ENCODE results near the gene ZNF407. TPM values are rescaled to one million over a fixed set of nuclear protein-coding genes. Genes with fewer than 3 reads are reported as not detected.

Gene ZNF407
- total RNA-seq, 1 experiment from 2014 or later = 15.9 TPM

- TF ChIP-seq CTCF (conservative IDR thresholded peaks at IDR 0.05; ENCODE audit: low read depth, low read length) (no peak), EZH2 (IDR thresholded peaks at IDR 0.05; ENCODE audit: borderline replicate concordance, low read depth, low read length, poor library complexity, severe bottlenecking) (no peak)
- H3K27ac ChIP-seq (ENCODE audit: low read depth, low read length, poor library complexity, severe bottlenecking) = no peak overlapping the region
- H3K4me3 ChIP-seq (ENCODE audit: low read depth, low read length, poor library complexity, severe bottlenecking) = no peak overlapping the region
- no peaks in the 10 kb centered on the region for H3K27me3 ChIP-seq (replicated peaks; ENCODE audit: insufficient read depth, low read depth, low read length, poor library complexity)
- CTCF ChIA-PET = no interaction called here
- intact Hi-C loops (cut with micrococcal nuclease; ENCODE audit: unreplicated experiment) = loop anchor here (5.0 kb wide), 1 partner anchor 386 kb away; no protein-coding TSS in a partner anchor
- no peaks in the 10 kb centered on the region for H3K9me3 ChIP-seq (ENCODE audit: low read depth, low read length, poor library complexity, severe bottlenecking)
- BruUV-seq (replicated peaks) = no TSS peak
- H3K4me1 ChIP-seq (ENCODE audit: insufficient read depth, low read length, poor library complexity, severe bottlenecking) = no peaks in the 10 kb centered on the region
- POLR2A ChIA-PET (ENCODE audit: low non-redundant PET) = no interaction called here
- DNase-seq (ENCODE audit: low spot score) = no peak
- H3K36me3 ChIP-seq (ENCODE audit: insufficient read depth, low read length, poor library complexity, severe bottlenecking) = no peaks in the 10 kb centered on the region
These were observed 445.8 kb downstream of the ZNF407 start for GRCh38 chr18:75043478-75043877.

GRCh38 chr18:75044296-75044695 is 446.6 kb downstream of the ZNF407 start:
- intact Hi-C loops (cut with micrococcal nuclease; ENCODE audit: unreplicated experiment) = loop anchor here (5.0 kb wide), 1 partner anchor 387 kb away; no protein-coding TSS in a partner anchor
- H3K4me3 ChIP-seq (ENCODE audit: low read depth, low read length, poor library complexity, severe bottlenecking) = no peak overlapping the region
- H3K9me3 ChIP-seq (ENCODE audit: low read depth, low read length, poor library complexity, severe bottlenecking) = no peaks in the 10 kb centered on the region
- ChIA-PET CTCF (no interaction called here), POLR2A (ENCODE audit: low non-redundant PET) (no interaction called here)
- H3K27ac ChIP-seq (ENCODE audit: low read depth, low read length, poor library complexity, severe bottlenecking) = no peak overlapping the region
- no peaks in the 10 kb centered on the region for H3K36me3 ChIP-seq (ENCODE audit: insufficient read depth, low read length, poor library complexity, severe bottlenecking)
- H3K4me1 ChIP-seq (ENCODE audit: insufficient read depth, low read length, poor library complexity, severe bottlenecking) = no peaks in the 10 kb centered on the region
- DNase-seq (ENCODE audit: low spot score) = no peak
- BruUV-seq (replicated peaks) = no TSS peak
- no peaks in the 10 kb centered on the region for H3K27me3 ChIP-seq (replicated peaks; ENCODE audit: insufficient read depth, low read depth, low read length, poor library complexity)
- TF ChIP-seq CTCF (conservative IDR thresholded peaks at IDR 0.05; ENCODE audit: low read depth, low read length) (no peak), EZH2 (IDR thresholded peaks at IDR 0.05; ENCODE audit: borderline replicate concordance, low read depth, low read length, poor library complexity, severe bottlenecking) (no peak)

- H3K27ac ChIP-seq (ENCODE audit: low read depth, low read length, poor library complexity, severe bottlenecking) = no peak overlapping the region
- no TSS peak for BruUV-seq (replicated peaks)
- no peaks in the 10 kb centered on the region for H3K4me1 ChIP-seq (ENCODE audit: insufficient read depth, low read length, poor library complexity, severe bottlenecking)
- no peaks in the 10 kb centered on the region for H3K36me3 ChIP-seq (ENCODE audit: insufficient read depth, low read length, poor library complexity, severe bottlenecking)
- no peaks in the 10 kb centered on the region for H3K9me3 ChIP-seq (ENCODE audit: low read depth, low read length, poor library complexity, severe bottlenecking)
- no peak overlapping the region for H3K4me3 ChIP-seq (ENCODE audit: low read depth, low read length, poor library complexity, severe bottlenecking)
- no peak for TF ChIP-seq CTCF (conservative IDR thresholded peaks at IDR 0.05; ENCODE audit: low read depth, low read length)
- no peak for TF ChIP-seq EZH2 (IDR thresholded peaks at IDR 0.05; ENCODE audit: borderline replicate concordance, low read depth, low read length, poor library complexity, severe bottlenecking)
- H3K27me3 ChIP-seq (replicated peaks; ENCODE audit: insufficient read depth, low read depth, low read length, poor library complexity) = no peaks in the 10 kb centered on the region
- CTCF ChIA-PET = no interaction called here
- POLR2A ChIA-PET (ENCODE audit: low non-redundant PET) = no interaction called here
- no peak for DNase-seq (ENCODE audit: low spot score)
- intact Hi-C loops (cut with micrococcal nuclease; ENCODE audit: unreplicated experiment) = loop anchor here (5.0 kb wide), 1 partner anchor 387 kb away; no protein-coding TSS in a partner anchor
These were observed 447.1 kb downstream of the ZNF407 start for GRCh38 chr18:75044791-75045190.

Data from A673 (cell line).